Lower lobe of right lung (tissue), 2 donors: ENCODE results near the gene TSGA10. TPM values are rescaled to one million over a fixed set of nuclear protein-coding genes. Genes with fewer than 3 reads are reported as not detected.
A peak's percentile ranks its signal among the peaks of the same experiment; 100 is the strongest.

Experiments
- ATAC-seq, 2 donors: fragments of 200-7000 bp; cut with Tn5 transposase; one replicate each; pipeline ENCODE4 v1.9.1; 2020 to 2022; ENCODE audit warnings: mild to moderate bottlenecking in 2 of 2, moderate library complexity in 2 of 2
- DNase-seq: peaks from one replicate; pipeline ENCODE4 v3.0.0-alpha.2; 2020
- H3K27ac ChIP-seq: fragments of 200-600 bp; one replicate; pipeline ENCODE4 v1.8.0; 2022
- H3K27me3 ChIP-seq: fragments of 200-600 bp; one replicate; pipeline ENCODE4 v1.8.0; 2022; ENCODE audit warnings: low read depth
- H3K36me3 ChIP-seq: fragments of 200-600 bp; one replicate; pipeline ENCODE4 v1.8.0; 2022; ENCODE audit warnings: mild to moderate bottlenecking
- H3K4me1 ChIP-seq: fragments of 200-600 bp; one replicate; pipeline ENCODE4 v1.8.0; 2022
- H3K4me3 ChIP-seq: fragments of 200-600 bp; one replicate; pipeline ENCODE4 v1.8.0; 2022; ENCODE audit warnings: mild to moderate bottlenecking
- H3K9me3 ChIP-seq: fragments of 200-600 bp; one replicate; pipeline ENCODE4 v1.8.0; 2022
- intact Hi-C: fragments of 100-400 bp; cut with DNase I; formaldehyde crosslinking; loops from one replicate; pipeline ENCODE4 v1.11.0; 2022
- total RNA-seq: library from RNA; stranded (reverse); fragmentation: NEBNext Ultra II Directional; extraction: Animal tissue kit (Norgen Biotek cat#: 25700); gene quantifications from one replicate; pipeline ENCODE4 v1.2.1, GENCODE V29; 2021
- TF ChIP-seq, protein P1 (sequence below): fragments of 200-600 bp; IDR thresholded peaks from one replicate; pipeline ENCODE4 v1.8.0; 2022; ENCODE audit warnings: antibody characterized with exemption, mild to moderate bottlenecking
- donor health status: DM: no; HTN: yes; CAD: no; lungs with severe emphysema.

The TSGA10 gene
- total RNA-seq, 1 donor from 2014 or later, result 9.9 TPM

DNA sequence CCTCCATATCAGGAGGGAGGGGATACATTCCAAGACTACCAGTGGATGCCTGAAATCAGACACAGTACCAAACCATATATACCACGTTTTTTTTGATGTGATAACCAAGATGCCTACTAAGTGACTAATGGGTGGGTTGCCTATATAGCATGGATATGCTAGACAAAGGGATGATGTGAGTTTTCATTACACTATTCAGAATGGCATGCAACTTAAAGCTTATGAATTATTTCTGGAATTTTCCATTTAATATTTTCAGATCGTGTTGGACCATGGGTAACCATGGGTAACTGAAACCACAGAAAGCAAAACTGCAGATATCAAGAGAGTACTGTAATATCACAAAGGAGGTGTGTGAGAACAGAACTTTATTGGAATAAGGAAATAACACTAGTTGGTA lies 179.1 kb downstream of the TSGA10 start:
- H3K36me3 ChIP-seq, result no peaks in the 10 kb centered on the region
- H3K4me3 ChIP-seq, result no peak overlapping the region
- H3K9me3 ChIP-seq, result peaks cover 12% of the 10 kb centered on the region
- TF ChIP-seq, protein P1, sequence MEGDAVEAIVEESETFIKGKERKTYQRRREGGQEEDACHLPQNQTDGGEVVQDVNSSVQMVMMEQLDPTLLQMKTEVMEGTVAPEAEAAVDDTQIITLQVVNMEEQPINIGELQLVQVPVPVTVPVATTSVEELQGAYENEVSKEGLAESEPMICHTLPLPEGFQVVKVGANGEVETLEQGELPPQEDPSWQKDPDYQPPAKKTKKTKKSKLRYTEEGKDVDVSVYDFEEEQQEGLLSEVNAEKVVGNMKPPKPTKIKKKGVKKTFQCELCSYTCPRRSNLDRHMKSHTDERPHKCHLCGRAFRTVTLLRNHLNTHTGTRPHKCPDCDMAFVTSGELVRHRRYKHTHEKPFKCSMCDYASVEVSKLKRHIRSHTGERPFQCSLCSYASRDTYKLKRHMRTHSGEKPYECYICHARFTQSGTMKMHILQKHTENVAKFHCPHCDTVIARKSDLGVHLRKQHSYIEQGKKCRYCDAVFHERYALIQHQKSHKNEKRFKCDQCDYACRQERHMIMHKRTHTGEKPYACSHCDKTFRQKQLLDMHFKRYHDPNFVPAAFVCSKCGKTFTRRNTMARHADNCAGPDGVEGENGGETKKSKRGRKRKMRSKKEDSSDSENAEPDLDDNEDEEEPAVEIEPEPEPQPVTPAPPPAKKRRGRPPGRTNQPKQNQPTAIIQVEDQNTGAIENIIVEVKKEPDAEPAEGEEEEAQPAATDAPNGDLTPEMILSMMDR, result no peak
- no peaks in the 10 kb centered on the region for H3K27me3 ChIP-seq
- no peak overlapping the region for H3K27ac ChIP-seq
- intact Hi-C loops, result no loop called here
- ATAC-seq, result no peak
- no peak for DNase-seq
- H3K4me1 ChIP-seq, result no peaks in the 10 kb centered on the region

DNA sequence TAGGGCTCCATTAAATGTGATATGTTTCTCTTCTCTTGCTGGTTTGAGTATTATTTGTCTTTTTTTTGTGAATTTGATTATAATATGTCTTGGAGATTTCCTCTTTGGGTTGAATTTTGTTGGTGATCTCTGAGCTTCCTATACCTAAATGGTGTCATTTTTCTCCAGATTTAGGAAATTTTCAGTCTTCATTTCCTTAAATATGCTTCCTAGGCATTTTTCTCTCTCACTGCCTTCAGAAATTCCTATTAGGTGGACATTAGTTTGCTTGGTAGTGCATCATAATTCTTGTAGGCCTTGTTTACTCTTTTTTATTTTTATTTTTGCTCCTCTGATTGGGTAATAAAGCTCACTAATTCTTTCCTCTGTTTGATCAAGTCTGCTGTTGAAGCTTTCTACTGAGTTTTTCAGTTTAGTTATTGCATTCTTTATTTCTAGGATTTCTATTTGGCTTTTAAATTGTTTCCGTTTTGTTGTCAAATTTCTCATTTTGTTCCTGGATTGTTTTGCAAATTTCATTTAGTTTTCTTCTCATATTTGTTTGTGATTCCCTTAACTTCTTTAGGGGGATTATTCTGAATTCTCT lies 182.1 kb downstream of the TSGA10 start:
- Histone ChIP-seq H3K36me3 (no peaks in the 10 kb centered on the region), H3K27me3 (no peaks in the 10 kb centered on the region), H3K4me1 (no peaks in the 10 kb centered on the region), H3K9me3 (peaks cover 21% of the 10 kb centered on the region), H3K27ac (no peak overlapping the region), H3K4me3 (no peak overlapping the region)
- TF ChIP-seq, protein P1, result no peak
- DNase-seq, result no peak
- no peak for ATAC-seq
- intact Hi-C loops, result no loop called here

DNA sequence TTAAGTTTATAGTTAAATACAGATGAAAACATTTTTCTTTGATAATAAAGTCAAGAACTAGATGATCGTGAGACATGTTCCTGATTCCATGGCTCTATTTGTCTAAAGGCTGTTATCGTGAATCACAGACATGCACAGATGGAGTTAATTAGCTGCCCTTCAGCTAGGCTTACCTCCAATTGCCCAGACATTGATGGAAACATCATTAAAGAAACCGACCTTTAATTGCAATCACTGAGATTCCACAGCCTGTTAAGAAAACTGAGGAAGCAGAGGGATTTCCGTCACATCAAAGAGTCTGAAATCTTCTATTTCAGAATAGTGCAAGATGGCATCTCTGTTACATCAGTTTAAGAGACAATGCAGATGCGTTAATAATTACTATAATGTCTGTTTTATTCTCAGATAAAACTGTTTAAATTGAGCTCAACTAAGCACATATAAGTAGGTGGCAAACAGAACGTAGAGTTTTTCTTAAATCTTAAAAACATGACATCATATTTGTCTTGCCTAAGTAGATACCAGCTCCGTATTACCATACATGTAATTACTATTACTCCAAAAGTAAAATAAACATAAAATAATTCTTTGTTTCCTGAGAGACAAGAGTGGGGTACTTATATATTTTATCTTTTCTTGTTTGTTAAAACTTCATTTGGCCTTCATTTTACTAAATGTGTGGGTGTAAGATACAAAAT lies 194.8 kb downstream of the TSGA10 start:
- no peaks in the 10 kb centered on the region for H3K4me1 ChIP-seq
- H3K27me3 ChIP-seq, result no peaks in the 10 kb centered on the region
- no peaks in the 10 kb centered on the region for H3K36me3 ChIP-seq
- TF ChIP-seq, protein P1, result no peak
- peaks cover 4% of the 10 kb centered on the region for H3K9me3 ChIP-seq
- intact Hi-C loops, result no loop called here
- H3K27ac ChIP-seq, result no peak overlapping the region
- DNase-seq (no peak), ATAC-seq (no peak)
- no peak overlapping the region for H3K4me3 ChIP-seq

DNA sequence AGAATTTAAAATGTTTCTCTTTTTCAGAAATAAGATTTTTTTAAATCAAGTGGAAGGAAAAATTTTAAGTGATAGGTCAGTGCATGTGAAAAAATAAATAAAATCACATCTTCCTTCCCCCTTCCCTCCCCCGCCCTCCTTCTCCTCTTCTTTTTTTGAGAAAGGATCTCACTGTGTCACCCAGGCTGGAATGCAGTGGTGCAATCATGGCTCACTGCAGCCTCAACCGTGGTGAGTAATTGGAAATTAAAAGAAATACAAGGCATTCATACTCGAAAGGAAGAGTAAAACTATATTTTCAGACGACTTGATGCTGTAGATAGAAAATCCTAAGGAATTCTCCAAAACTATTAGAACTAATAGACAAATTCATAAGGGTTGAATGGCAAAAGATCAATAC lies 201.8 kb downstream of the TSGA10 start:
- Histone ChIP-seq H3K4me1 (no peaks in the 10 kb centered on the region), H3K36me3 (no peaks in the 10 kb centered on the region), H3K9me3 (no peaks in the 10 kb centered on the region), H3K27ac (no peak overlapping the region), H3K4me3 (no peak overlapping the region), H3K27me3 (no peaks in the 10 kb centered on the region)
- ATAC-seq (no peak), DNase-seq (no peak)
- TF ChIP-seq, protein P1, result no peak
- intact Hi-C loops, result no loop called here

DNA sequence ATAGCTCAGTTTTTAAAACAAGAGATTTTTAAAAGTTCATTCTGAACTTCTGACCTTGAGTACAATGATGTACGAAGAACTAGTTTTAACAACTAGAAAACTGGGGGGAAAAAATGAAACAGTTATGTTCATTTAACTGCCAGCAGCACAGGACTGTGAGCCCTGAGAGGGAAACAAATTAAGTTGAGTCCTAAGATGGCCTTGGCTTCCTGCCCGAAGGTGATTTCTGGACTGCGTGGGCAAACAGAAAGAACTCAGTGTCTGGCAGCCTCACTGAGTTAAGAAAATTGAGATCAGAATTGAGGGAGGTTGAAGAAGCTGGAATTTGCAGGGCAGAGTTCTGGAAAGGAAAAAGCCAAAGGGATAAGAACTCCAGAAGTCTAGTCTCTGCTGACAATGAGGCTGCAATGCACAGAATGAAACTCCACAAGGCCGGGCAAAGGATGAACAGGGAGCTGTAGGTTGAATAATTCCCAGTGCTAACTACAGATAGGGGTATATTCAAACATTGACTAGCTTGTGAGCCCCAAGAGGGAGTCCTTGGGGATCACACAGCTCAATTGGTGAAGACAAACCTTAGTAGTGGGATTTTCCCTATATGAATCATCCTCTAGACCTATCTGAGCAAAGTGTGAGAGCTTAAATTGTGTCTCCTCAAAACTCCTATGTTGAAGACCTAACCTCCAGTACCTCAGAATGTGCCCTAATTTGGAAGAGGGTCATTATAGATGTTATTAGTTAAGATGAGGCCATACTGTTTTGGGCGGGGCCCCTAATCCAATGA lies 205.6 kb downstream of the TSGA10 start:
- intact Hi-C loops, result no loop called here
- Histone ChIP-seq H3K4me1 (no peaks in the 10 kb centered on the region), H3K9me3 (no peaks in the 10 kb centered on the region), H3K27ac (no peak overlapping the region), H3K27me3 (peaks cover 7% of the 10 kb centered on the region), H3K36me3 (no peaks in the 10 kb centered on the region), H3K4me3 (no peak overlapping the region)
- TF ChIP-seq, protein P1, result no peak
- no peak for DNase-seq
- peak in 1 of 2 donors; percentile 62 for ATAC-seq
